Hepatocyte (in vitro differentiated cells): ENCODE results near the gene SLCO2A1.

Source experiments
- CTCF ChIP-seq: fragments of 200-600 bp; sonication (generic); IDR thresholded peaks from 2 replicates; pipeline ENCODE4 v1.5.1; 2016; ENCODE audit warnings: antibody characterized with exemption, mild to moderate bottlenecking; ENCODE audit not compliant: poor library complexity
- EZH2 ChIP-seq: fragments of 200-600 bp; sonication (generic); IDR thresholded peaks from 2 replicates; pipeline ENCODE4 v1.6.1; 2016; ENCODE audit warnings: antibody characterized with exemption, mild to moderate bottlenecking, borderline replicate concordance
- EZH2phosphoT487 ChIP-seq: fragments of 200-600 bp; sonication (generic); IDR thresholded peaks from one replicate; pipeline ENCODE4 v1.6.1; 2018; ENCODE audit warnings: antibody characterized with exemption, mild to moderate bottlenecking, low read depth, moderate library complexity; ENCODE audit not compliant: unreplicated experiment, severe bottlenecking

GRCh38 chr3:133999891-134000685 is 29.6 kb downstream of the SLCO2A1 start:
- no peak for TF ChIP-seq CTCF
- TF ChIP-seq EZH2 = no peak
- no peak for TF ChIP-seq EZH2phosphoT487
